Measurements from ENCODE around the gene RGP1. TPM values are rescaled to one million over a fixed set of nuclear protein-coding genes. Genes with fewer than 3 reads are reported as not detected.

The RGP1 gene
- total and polyA plus RNA-seq, 9 of the 15 experiments (the other 6 are each of a cell fraction or from before 2014, with no cell fraction given) = 0.42 to 13.8 (median 6.7) TPM

DNA sequence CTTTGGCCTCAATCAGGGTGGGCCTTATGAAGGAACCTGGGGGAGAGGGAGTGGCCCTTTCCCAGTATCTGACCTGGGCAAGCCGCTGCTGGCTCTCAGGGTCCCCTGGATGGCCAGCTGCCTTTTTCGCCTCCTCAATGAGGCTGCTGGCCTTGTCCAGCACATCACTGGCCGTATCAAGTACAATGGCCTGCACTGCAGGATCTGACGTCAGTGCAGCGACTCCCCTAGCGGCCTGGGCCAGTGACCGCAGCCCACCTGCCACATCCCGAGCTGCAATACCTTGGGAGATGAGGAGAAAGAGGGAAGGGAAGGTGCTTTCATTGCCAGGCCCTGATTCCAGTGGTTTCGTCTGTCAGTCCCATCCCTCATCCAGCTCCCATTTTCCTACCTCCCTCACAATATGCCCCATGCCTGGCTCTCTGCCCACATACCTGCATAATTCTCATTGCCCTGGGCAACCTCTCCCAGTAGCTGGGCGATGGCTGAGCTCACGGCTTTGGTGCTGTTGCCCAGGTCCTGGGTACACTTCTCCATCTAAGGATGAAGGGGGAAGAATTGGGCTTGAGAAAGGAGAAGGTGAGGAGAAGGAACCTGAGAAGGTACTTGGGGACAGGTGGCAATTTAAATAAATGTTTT lies 36.2 kb upstream of the RGP1 start:
- Histone ChIP-seq H3K9me3 (replicated peaks; ENCODE audit: control insufficient read depth, insufficient read depth, low read depth, low read length) (no peaks in the 10 kb centered on the region), H2AFZ (ENCODE audit: low read depth, low read length) (no peak overlapping the region), H3K27me3 (ENCODE audit: control insufficient read depth in 2 of 2, insufficient read depth in 2 of 2, low read length in 2 of 2) (no peaks in the 10 kb centered on the region), H3K9ac (ENCODE audit: insufficient read depth in 1 of 2, low read depth in 2 of 2, low read length in 2 of 2) (no peak overlapping the region), H3K4me3 (no peak overlapping the region), H3K79me2 (ENCODE audit: control insufficient read depth, insufficient read depth, low read length) (no peaks in the 10 kb centered on the region), H3K27ac (ENCODE audit: extremely low read depth, low read depth, low read length) (no peak overlapping the region), H3K4me1 (replicated peaks in 1 of 2; ENCODE audit: control insufficient read depth in 2 of 2, insufficient read depth in 2 of 2, low read length in 2 of 2) (no peaks in the 10 kb centered on the region), H3K9me1 (ENCODE audit: control insufficient read depth, insufficient read depth, low read length) (no peaks in the 10 kb centered on the region), H3K4me2 (ENCODE audit: insufficient read depth, low read length) (no peak overlapping the region), H4K20me1 (replicated peaks; ENCODE audit: control insufficient read depth, insufficient read depth, low read length) (no peaks in the 10 kb centered on the region), H3K36me3 (ENCODE audit: control insufficient read depth, insufficient read depth, low read length) (peaks cover 90% of the 10 kb centered on the region; the same call in 2 of the 3 replicates)
- intact Hi-C loops (cut with micrococcal nuclease) (no loop called here), in situ Hi-C loops (cut with MboI) (no loop called here)
- ATAC-seq (no peak), DNase-seq (ENCODE audit: extremely low read depth in 1 of 4, low spot score in 3 of 4) (no peak), FAIRE-seq (no peak)
- POLR2A ChIA-PET = interaction anchor here (0.6 to 2.5 kb wide), 7 partner anchors 9 to 752 kb away, joined by 3 to 17 read pairs (median 4); partner anchors contain the start of genes CREB3 and TLN1
- CTCF ChIA-PET (ENCODE audit: low intra/inter-chr PET ratio) = no interaction called here
- 92% methylated on average over 10 of the region's 11 CpGs for WGBS (ENCODE audit: insufficient coverage, low coverage, missing lambda C conversion rate)
- BruUV-seq (replicated peaks) = no TSS peak
- TF ChIP-seq ZNF644 (tag; IDR thresholded peaks at IDR 0.05; ENCODE audit: low read depth) = no peak
- peak; percentile 15; the same call in 1 of the 2 replicates for TF ChIP-seq RBFOX2 (IDR thresholded peaks at IDR 0.05; ENCODE audit: low read depth, low read length)
- no peak for TF ChIP-seq ZBTB8A (IDR thresholded peaks at IDR 0.05; ENCODE audit: partially characterized antibody)

DNA sequence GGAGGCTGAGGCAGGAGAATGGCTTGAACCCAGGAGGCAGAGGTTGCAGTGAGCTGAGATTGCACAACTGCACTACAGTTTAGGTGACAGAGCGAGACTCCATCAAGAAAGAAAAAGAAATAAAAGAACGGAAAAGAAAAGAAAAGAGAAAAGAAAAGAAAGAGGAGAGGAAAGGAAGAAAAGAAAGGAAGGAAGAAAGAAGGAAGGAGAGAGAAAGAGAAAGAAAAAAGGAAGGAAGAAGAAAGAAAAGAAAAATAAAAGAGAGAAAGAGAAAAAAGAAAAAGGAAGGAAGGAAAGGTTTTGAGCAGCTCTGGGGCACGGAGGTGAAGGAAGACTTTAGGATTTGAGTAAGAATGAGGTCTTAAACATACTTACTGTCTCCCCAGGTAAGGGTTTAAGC lies 35.5 kb upstream of the RGP1 start:
- Histone ChIP-seq H3K36me3 (ENCODE audit: control insufficient read depth, insufficient read depth, low read length) (peaks cover 90% of the 10 kb centered on the region; the same call in 2 of the 3 replicates), H3K27ac (ENCODE audit: extremely low read depth, low read depth, low read length) (no peak overlapping the region), H3K27me3 (ENCODE audit: control insufficient read depth in 2 of 2, insufficient read depth in 2 of 2, low read length in 2 of 2) (no peaks in the 10 kb centered on the region), H3K9me3 (replicated peaks; ENCODE audit: control insufficient read depth, insufficient read depth, low read depth, low read length) (no peaks in the 10 kb centered on the region), H3K9ac (ENCODE audit: insufficient read depth in 1 of 2, low read depth in 2 of 2, low read length in 2 of 2) (no peak overlapping the region), H3K4me2 (ENCODE audit: insufficient read depth, low read length) (no peak overlapping the region), H3K9me1 (ENCODE audit: control insufficient read depth, insufficient read depth, low read length) (no peaks in the 10 kb centered on the region), H4K20me1 (replicated peaks; ENCODE audit: control insufficient read depth, insufficient read depth, low read length) (no peaks in the 10 kb centered on the region), H3K4me3 (no peak overlapping the region), H3K4me1 (replicated peaks in 1 of 2; ENCODE audit: control insufficient read depth in 2 of 2, insufficient read depth in 2 of 2, low read length in 2 of 2) (no peaks in the 10 kb centered on the region), H2AFZ (ENCODE audit: low read depth, low read length) (no peak overlapping the region), H3K79me2 (ENCODE audit: control insufficient read depth, insufficient read depth, low read length) (no peaks in the 10 kb centered on the region)
- FAIRE-seq (no peak), ATAC-seq (no peak), DNase-seq (ENCODE audit: extremely low read depth in 1 of 4, low spot score in 3 of 4) (no peak)
- TF ChIP-seq, protein P1, sequence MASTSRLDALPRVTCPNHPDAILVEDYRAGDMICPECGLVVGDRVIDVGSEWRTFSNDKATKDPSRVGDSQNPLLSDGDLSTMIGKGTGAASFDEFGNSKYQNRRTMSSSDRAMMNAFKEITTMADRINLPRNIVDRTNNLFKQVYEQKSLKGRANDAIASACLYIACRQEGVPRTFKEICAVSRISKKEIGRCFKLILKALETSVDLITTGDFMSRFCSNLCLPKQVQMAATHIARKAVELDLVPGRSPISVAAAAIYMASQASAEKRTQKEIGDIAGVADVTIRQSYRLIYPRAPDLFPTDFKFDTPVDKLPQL (IDR thresholded peaks at IDR 0.05; ENCODE audit: extremely low read depth, insufficient read length) = no peak
- TF ChIP-seq TRIM28 (IDR thresholded peaks at IDR 0.05) (no peak), ESRRB (CRISPR knock-in tag; IDR thresholded peaks at IDR 0.05; ENCODE audit: borderline replicate concordance) (no peak)
- TF ChIP-seq, protein P2, sequence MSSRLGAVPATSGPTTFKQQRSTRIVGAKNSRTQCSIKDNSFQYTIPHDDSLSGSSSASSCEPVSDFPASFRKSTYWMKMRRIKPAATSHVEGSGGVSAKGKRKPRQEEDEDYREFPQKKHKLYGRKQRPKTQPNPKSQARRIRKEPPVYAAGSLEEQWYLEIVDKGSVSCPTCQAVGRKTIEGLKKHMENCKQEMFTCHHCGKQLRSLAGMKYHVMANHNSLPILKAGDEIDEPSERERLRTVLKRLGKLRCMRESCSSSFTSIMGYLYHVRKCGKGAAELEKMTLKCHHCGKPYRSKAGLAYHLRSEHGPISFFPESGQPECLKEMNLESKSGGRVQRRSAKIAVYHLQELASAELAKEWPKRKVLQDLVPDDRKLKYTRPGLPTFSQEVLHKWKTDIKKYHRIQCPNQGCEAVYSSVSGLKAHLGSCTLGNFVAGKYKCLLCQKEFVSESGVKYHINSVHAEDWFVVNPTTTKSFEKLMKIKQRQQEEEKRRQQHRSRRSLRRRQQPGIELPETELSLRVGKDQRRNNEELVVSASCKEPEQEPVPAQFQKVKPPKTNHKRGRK (tag; IDR thresholded peaks at IDR 0.05) = peak; percentile 65; the same call in 1 of the 2 replicates
- ChIA-PET POLR2A (interaction anchor here (1.2 to 2.5 kb wide), 4 partner anchors 8 to 22 kb away, joined by 3 to 17 read pairs (median 5); partner anchors contain the start of genes CREB3 and TLN1), CTCF (ENCODE audit: low intra/inter-chr PET ratio) (no interaction called here)
- intact Hi-C loops (cut with micrococcal nuclease) = no loop called here
- in situ Hi-C loops (cut with MboI) = no loop called here
- WGBS (ENCODE audit: insufficient coverage, low coverage, missing lambda C conversion rate) = 94% methylated on average over 2 of the region's 3 CpGs
- BruUV-seq (replicated peaks) = no TSS peak
